HepG2 (cell line): ENCODE measurements around the gene ZNF226. TPM values are rescaled to one million over a fixed set of nuclear protein-coding genes. Genes with fewer than 3 reads are reported as not detected.
A peak's percentile ranks its signal among the peaks of the same experiment; 100 is the strongest.

Experiments
- ARID5B ChIP-seq: IDR thresholded peaks from 2 replicates; pipeline ENCODE4 v1.4.0; 2020; ENCODE audit warnings: mild to moderate bottlenecking, missing genetic modification reagents
- ARNT ChIP-seq: fragments of 450-650 bp; IDR thresholded peaks from 2 replicates; pipeline ENCODE4 v1.6.1; 2017
- ARNTL ChIP-seq: sonication (generic); formaldehyde crosslinking; IDR thresholded peaks from 2 replicates; pipeline ENCODE4 v1.4.0; 2020; ENCODE audit warnings: mild to moderate bottlenecking, missing genetic modification reagents
- BRD4 ChIP-seq: sonication (generic); formaldehyde crosslinking; IDR thresholded peaks from 2 replicates; pipeline ENCODE4 v1.4.0; 2020; ENCODE audit warnings: missing genetic modification reagents
- FOXC1 ChIP-seq: sonication (generic); formaldehyde crosslinking; IDR thresholded peaks from 2 replicates; pipeline ENCODE4 v1.8.0; 2022; ENCODE audit warnings: mild to moderate bottlenecking, missing genetic modification reagents, borderline replicate concordance
- FOXO4 ChIP-seq: sonication (generic); formaldehyde crosslinking; conservative IDR thresholded peaks from 2 replicates; pipeline ENCODE4 v1.8.1; 2023; ENCODE audit warnings: missing genetic modification reagents
- FUBP1 ChIP-seq: sonication (generic); formaldehyde crosslinking; IDR thresholded peaks from 2 replicates; pipeline ENCODE4 v1.5.1; 2020; ENCODE audit warnings: missing genetic modification reagents, mild to moderate bottlenecking, borderline replicate concordance
- HDAC2 ChIP-seq: sonication (generic); formaldehyde crosslinking; IDR thresholded peaks from 2 replicates; pipeline ENCODE4 v1.4.0; 2020; ENCODE audit warnings: missing genetic modification reagents
- HMGA1 ChIP-seq: sonication (generic); formaldehyde crosslinking; conservative IDR thresholded peaks from 2 replicates; pipeline ENCODE4 v1.4.0; 2020; ENCODE audit warnings: missing genetic modification reagents
- JARID2 ChIP-seq: sonication (generic); formaldehyde crosslinking; IDR thresholded peaks from 2 replicates; pipeline ENCODE4 v1.8.1; 2023; ENCODE audit warnings: missing genetic modification reagents, inconsistent platforms; ENCODE audit not compliant: insufficient replicate concordance
- MAX ChIP-seq: IDR thresholded peaks from 2 replicates; pipeline ENCODE4 v1.6.1; 2012; ENCODE audit warnings: inconsistent platforms
- MED8 ChIP-seq: sonication (generic); formaldehyde crosslinking; IDR thresholded peaks from 2 replicates; pipeline ENCODE4 v1.8.1; 2023; ENCODE audit warnings: mild to moderate bottlenecking, missing genetic modification reagents; ENCODE audit not compliant: insufficient replicate concordance
- PRPF4 ChIP-seq: fragments of 200-400 bp; formaldehyde crosslinking; IDR thresholded peaks from 2 replicates; pipeline ENCODE4 v1.6.1; 2016; ENCODE audit warnings: low read length, low read depth; ENCODE audit not compliant: poor library complexity, severe bottlenecking
- SUZ12 ChIP-seq: fragments of 150-350 bp; IDR thresholded peaks from 2 replicates; pipeline ENCODE4 v1.6.1; 2014; ENCODE audit warnings: low read depth, low read length
- ZMYM4 ChIP-seq: sonication (generic); formaldehyde crosslinking; IDR thresholded peaks from 2 replicates; pipeline ENCODE4 v1.8.1; 2023; ENCODE audit warnings: mild to moderate bottlenecking, missing genetic modification reagents
- ZNF230 ChIP-seq: sonication (generic); formaldehyde crosslinking; IDR thresholded peaks from 2 replicates; pipeline ENCODE4 v1.4.0; 2020; ENCODE audit warnings: mild to moderate bottlenecking, missing genetic modification reagents
- ZNF251 ChIP-seq: sonication (generic); formaldehyde crosslinking; IDR thresholded peaks from 2 replicates; pipeline ENCODE4 v1.9.0; 2021; ENCODE audit warnings: mild to moderate bottlenecking, missing genetic modification reagents
- ZNF484 ChIP-seq: sonication (generic); formaldehyde crosslinking; IDR thresholded peaks from 2 replicates; pipeline ENCODE4 v1.5.1; 2020; ENCODE audit warnings: mild to moderate bottlenecking, low read depth, missing genetic modification reagents, borderline replicate concordance
- ZNF768 ChIP-seq: sonication (generic); formaldehyde crosslinking; IDR thresholded peaks from 2 replicates; pipeline ENCODE4 v1.4.0; 2020; ENCODE audit warnings: missing genetic modification reagents
- ZSCAN31 ChIP-seq: sonication (generic); formaldehyde crosslinking; IDR thresholded peaks from 2 replicates; pipeline ENCODE4 v1.5.0; 2020; ENCODE audit warnings: low read depth, mild to moderate bottlenecking, missing genetic modification reagents
- polyA plus RNA-seq, 8 experiments: library from polyadenylated mRNA; depleted of rRNA in 3 of 8; stranded (reverse) in 7 of 8; unstranded in 1 of 8; fragments of >200 nt; fragmentation: Illumina TruSeq in 4 of 8; extraction: Trizol in 4 of 8; gene quantifications; 2 replicates each; pipeline versions ENCODE4 v1.2.1 to v1.2.3, GENCODE V29; 2011 to 2016; ENCODE audit warnings: low read depth in 4 of 8, missing spikeins in 1 of 8, mixed read lengths in 1 of 8; ENCODE audit not compliant: insufficient read depth in 1 of 8
- total RNA-seq, 5 experiments: library from RNA; depleted of rRNA; stranded (reverse); fragments of >200 nt; fragmentation: Illumina TruSeq; extraction: Trizol; gene quantifications; 2 replicates each; pipeline ENCODE4 v1.2.3, GENCODE V29; 2016; ENCODE audit warnings: low read depth in 1 of 5

The ZNF226 gene
- total and polyA plus RNA-seq, 2 of the 13 experiments (the other 11 are each of a cell fraction or from before 2014, with no cell fraction given) = 8.3 to 16.0 TPM

GRCh38 chr19:44164673-44165512 lies at the start of gene ZNF226 (continued):
- TF ChIP-seq ARID5B (CRISPR knock-in tag) (peak; percentile 45; the same call in 1 of the 2 replicates), MED8 (CRISPR knock-in tag) (no peak), JARID2 (CRISPR knock-in tag) (no peak), FOXO4 (CRISPR knock-in tag) (no peak), ZNF230 (CRISPR knock-in tag) (no peak), ZSCAN31 (CRISPR knock-in tag) (no peak), ZMYM4 (CRISPR knock-in tag) (peak; percentile 77; the same call in 1 of the 2 replicates), ARNTL (CRISPR knock-in tag) (0 out of 2 replicates have a peak, but pooled peaks have one; percentile 9), FOXC1 (CRISPR knock-in tag) (peak; percentile 38; the same call in 1 of the 2 replicates), BRD4 (CRISPR knock-in tag) (no peak; the same call in 1 of the 2 replicates), FUBP1 (no peak), ARNT (no peak), HMGA1 (CRISPR knock-in tag) (no peak), ZNF768 (CRISPR knock-in tag) (no peak), ZNF484 (CRISPR knock-in tag) (no peak), PRPF4 (no peak), MAX (peak; percentile 37; the same call in 1 of the 2 replicates), ZNF251 (no peak), HDAC2 (peak; percentile 28; the same call in 1 of the 2 replicates), SUZ12 (peak; percentile 77)
